ENCODE data around the gene CACNA2D3.

The CACNA2D3 gene

DNA sequence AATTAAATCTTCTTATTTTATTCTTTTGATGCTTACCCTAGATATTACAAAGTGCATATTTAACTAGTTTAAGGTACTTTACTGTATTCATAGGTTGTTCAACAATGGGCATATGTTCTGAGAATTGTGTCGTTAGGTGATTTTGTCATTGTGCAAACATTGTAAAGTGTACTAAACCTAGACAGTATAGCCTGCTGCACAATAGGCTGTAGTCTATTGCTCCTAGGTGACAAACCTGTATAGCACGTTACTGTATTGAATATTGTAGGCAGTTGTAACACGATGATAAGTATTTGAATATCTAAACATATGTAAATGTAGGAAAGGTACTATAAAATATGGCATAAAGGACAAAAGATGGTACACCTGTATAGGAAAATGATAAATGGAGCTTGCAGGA, 100.7 kb downstream of the CACNA2D3 start:
- no peak for DNase-seq

DNA sequence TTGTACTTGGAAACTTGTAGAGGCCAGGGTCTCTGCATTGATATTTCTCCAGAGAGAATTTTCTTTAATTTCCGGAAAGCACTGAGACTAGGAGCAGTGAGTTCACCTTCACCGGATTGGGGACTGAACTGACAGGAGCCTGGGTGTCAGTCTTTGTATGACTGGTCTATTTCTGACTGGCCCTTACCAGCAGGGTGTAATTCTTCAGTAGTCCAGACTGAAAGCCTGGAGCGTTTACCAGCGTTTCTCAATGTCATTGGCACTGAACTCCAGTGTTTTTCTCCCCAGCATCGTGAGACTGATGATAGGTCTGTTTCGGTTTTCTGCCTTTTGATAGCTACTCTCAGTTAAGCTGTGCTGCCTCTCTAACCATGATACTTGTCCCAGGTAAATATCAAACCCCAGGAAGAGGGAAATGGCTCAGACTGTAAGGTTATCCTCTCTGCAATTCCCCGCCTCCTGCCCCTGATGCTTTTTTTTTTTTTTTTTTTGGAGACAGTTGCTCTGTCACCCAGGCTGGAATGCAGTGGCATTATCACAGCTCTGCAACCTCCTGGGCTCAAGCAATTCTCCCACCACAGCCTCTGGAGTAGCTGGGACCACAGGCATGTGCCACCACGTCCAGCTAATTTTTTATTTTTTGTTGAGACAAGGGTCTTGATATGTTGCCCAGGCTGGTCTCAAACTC, 103.6 kb downstream of the CACNA2D3 start:
- DNase-seq: no peak

DNA sequence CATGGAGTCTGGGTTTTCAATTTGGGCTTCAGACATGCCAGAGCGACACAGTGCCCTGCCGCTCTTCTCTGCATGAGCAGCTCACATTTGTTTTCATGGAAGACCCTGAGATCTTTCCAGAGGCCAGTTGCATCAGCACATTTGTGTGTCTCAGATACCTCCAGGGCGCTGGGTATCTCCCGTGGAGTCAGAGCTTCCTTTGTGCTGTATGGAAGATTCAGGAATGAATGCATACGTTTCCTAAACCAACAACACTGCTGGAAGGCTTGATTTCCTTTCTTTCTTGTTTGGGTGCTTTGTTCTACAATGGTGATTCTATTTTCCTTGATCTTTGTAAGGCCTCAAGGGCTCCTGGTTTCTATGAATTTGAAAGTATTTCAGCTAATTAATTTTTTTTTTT, 106.5 kb downstream of the CACNA2D3 start:
- DNase-seq: no peak

DNA sequence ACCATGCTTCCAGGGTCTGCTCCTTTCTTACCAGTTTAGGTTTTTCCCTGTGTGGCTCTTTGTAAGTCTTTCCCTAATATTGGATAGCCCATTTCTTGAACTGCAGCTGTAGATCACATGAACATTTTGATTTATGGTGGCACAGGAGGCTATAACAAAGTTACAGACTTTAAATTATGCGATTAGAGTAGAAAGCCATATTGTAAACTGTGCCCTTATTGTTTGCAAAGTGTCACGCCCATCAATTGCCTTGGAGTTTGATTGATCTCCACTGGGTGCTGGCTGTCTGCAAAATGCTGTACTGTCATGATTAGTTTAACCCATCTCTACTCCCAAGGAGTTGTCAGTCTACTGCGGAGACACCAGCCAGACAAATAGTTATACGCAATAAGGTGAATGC, 110.3 kb downstream of the CACNA2D3 start:
- DNase-seq: no peak

DNA sequence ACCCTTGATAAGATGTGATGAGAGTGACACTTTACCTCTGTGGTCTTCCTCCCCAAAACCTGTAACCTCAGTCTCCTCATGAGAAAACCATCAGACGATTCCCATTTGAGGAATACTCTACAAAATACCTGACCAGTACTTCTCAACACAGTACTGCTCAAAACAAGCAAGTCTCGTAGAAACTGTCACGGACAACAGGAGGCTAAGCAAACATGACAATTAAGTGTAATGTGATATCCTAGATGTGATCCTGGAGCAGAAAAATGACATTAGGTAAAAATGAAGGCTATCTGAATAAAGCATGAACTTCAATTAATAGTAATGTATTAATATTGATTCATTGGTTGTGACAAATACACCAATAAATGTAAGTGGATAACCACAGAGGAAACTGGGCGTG, 113.6 kb downstream of the CACNA2D3 start:
- no peak for DNase-seq

DNA sequence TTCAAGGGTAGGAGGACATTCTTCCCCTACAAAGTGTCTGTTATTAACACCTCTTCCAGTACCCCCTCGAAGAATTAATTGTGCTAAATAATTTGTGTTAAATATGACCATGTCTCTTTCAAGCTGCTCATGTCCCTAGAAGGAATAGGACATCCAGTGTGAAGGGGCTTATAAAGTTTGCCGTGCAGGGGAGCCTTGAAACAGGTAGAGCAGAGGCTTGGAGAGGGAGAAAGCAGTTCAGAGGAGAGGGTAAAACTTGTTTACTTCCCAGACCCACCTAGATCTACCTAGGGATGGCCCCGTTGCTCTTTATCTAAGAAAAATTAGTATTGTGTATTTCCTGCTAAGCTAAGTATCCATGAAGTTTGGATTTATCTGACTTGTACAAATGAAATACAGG, 114.8 kb downstream of the CACNA2D3 start:
- no peak for DNase-seq

DNA sequence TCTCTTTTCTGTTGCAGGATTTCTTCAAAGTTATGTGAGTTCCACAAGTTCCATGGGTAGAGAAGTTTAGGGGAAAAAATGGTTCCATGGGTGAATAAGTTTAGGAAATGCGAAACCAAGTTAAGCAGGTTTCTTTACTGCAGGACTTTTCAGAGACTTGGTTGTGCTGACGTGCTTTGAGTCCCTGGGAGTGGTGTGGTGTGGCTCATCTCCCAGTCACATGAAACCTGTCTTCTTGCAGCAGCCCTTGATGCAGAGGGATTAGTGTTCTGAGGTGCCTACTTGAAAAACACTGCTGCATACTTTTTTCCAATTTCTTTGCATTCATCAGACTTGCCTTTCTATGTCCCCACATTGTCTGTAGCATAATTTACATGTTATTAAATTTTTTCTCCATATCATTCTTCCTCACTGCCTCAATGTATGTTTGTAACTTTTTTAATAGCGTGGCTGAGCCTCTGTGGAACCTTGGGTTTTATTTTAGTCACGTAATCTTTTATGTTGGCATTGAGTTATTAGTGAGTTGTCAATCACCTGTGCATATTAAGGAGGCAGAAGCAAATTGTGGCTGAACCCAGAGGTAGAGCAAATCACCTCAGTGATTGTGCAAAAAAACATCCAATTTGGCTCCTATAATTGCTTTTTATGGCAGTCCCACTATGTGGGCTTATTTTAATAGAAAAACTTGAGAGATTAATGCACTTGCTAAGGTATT, 115.6 kb downstream of the CACNA2D3 start:
- DNase-seq: no peak

DNA sequence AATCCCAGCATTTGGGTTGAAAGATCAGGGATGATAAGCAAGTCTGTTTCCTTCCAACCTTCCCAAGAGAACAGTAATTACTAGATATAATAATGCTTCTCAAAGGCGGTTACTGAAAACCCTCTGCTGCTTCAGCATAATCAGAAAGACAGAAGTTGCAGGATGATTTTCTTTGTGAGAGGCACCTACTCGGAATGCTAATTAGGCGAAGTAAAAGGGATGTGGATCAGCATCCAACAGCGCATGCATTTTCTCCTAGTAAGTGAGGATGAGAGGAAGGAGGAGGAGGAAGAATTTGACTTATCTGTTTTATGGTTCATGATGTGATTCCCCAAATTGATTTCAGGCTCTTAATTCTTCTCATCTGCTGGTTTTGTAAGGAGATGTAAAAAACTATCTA, 118.0 kb downstream of the CACNA2D3 start:
- no peak for DNase-seq

DNA sequence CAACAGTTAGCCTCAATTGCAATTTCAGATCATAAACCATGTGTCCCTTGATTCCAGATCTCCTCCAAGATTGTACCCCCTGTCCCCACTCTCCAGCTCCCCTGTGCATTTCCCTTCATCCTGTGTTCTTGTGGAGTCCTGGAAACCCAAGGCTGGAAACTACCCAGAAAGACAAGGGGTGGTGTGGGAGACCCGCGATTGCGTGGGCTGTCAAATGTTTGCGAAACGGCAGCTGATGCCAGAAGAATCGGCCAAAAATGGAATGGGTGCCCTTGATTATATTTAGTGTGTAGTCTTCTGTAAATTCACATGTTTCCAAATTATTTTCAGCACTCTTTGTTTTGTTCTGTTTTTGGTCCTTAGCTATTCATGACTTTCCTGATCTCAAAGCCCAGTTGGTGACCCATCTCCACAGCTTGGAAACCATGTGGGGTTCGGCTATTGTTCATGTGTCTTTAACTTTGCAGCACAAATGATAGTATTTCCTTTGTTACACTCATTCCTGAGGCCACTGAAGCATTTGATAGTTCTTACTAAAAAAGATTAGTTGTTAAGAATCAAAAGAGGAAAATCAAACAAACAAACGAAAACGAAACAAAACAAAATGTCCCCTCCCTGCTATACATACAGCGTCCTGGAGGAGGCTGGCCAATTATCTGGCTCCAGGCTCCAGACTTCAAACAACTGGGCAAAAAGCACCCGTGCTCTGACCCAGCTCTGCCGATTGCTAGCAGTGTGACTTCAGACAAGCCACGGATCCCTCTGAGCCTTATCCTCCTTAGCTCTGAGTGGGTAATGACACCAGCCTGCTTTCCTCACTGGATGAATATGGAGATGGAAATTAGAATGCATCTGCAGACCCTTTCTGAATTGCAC, 120.9 kb downstream of the CACNA2D3 start:
- DNase-seq: no peak

DNA sequence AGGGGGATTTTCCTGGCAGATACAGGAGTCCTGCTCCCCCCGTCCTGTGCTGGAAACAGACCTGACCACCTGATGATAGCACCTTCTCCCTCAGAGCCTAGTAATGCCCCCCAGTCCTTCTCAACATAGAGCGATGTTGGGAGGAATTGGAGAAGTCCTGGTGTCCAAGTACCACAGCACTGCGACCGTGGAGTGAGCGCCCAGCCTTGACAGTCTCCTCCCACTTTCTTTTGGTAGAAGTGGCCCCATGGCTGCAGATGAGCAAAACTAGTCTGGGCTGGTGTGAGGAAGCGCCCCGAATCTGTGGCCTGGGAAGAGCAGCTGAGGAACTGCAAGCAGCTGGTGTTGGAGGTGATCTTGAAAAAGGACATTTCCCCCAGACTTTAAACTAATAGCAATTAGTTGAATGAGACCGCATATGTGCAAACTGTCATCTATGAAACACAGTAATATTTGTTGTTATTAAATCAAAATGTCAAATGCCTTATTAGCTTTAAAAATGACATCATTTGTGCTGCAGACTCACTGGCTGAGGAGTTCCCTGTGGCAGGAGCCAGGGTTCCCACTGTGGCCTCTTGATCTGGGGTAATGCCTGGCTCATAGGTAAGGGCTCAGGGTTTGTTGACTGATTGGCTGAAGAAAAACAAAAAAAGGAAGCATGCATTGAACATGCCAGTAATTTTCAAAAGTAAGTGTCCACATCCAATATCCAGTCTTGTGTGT, 121.8 kb downstream of the CACNA2D3 start:
- DNase-seq: no peak

DNA sequence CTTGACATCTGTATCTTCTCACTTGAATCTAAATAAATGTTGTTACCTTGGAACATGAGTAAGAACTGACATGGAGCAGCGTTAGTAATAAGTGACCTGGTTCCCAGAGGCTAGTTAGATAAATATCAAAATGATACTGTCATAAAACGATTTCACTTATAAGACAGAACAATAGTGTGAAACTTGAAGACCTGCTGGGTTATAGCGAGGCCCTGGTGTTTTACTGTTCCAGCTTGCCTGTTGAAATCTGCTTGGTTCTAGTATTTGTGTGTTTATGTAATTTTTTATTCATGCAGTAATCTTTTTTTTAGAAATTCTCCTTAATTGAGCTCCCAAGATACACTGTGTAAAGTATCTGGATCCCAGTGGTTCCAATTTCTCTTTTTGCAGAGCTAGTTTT, 129.4 kb downstream of the CACNA2D3 start:
- DNase-seq: no peak

DNA sequence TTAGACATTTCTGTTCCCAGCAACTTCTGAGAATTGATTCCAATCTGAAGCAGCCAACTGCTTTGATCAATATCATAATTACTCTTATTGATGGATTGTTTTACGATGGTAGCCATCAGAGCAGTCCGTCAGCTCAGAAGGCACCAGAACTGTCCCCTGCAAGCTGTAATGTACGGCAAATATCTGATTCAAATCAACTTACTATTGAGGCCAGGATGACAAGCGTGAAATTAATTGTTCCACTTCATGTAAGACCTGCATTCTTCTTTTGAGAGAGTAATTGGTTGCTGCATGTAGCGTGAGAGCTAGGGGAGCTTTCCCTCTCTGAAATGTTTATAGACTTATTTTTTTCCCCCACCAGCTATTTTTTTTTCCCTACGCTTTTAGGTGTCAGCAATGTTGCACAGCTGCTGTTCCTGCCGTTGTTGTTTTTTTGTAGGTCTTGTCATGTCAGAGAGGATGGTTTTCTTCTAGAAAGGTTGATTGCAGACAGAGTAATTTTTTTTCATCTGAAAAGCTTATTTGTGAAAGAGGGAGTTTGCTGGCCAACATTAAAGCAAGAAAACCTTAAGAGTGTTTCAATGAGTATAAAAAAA, 134.9 kb downstream of the CACNA2D3 start:
- no peak for DNase-seq

DNA sequence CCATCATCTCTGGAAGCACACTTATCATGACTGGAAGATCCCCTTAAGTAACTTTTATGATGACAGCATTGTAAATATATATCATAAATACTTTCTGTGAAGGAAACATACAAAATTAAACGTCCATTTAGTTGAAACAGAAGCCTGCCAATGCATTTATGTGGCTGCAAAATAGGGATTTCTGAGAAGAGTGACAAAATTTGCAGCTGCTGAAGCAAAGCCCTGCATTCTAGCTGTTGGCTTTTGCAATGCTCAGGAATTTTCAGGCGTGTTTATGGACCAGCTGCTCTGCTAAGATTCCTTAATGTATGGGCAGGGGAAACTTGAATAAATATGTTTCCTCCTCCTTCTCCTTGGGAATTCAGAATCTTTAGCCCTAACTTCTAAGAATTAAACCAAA, 137.3 kb downstream of the CACNA2D3 start:
- no peak for DNase-seq

DNA sequence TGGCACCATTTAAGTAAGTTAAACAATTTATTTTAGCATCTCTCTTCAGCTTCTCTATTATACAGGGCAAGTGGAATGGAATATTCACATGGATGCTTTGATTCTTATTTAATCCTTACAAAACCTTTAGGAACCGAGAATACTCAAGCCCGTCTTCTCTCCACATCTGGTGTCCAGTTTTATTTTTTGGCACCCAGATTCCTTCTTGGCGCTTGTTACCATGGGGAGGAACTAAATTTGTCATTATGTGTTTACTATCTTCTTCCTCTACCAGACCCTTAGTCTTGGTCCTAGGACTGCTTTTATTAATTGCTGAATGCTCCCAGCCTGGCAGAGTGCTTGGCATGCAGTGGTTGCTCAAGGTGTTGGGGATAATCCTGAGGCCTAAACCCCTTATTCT, 138.8 kb downstream of the CACNA2D3 start:
- no peak for DNase-seq

DNA sequence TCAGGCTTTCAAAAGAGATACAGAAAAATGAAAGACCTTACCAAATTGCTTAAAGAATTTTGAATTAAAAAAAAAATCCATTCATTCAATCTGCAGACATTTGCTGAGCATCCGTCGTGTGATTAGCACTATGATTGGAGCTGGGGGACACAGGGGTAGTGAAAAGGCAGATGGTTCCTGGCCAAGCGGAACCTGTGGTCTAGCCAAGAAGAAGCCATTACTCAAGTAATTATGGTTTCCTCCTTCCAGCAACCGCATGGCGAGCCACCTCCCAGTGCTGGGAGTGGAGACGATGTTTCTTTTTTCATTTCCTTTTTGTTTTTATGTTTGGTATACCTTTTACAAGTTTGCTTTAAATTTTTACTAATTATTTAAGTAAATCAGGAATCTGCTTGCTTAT, 140.2 kb downstream of the CACNA2D3 start:
- peak; percentile 3 for DNase-seq

DNA sequence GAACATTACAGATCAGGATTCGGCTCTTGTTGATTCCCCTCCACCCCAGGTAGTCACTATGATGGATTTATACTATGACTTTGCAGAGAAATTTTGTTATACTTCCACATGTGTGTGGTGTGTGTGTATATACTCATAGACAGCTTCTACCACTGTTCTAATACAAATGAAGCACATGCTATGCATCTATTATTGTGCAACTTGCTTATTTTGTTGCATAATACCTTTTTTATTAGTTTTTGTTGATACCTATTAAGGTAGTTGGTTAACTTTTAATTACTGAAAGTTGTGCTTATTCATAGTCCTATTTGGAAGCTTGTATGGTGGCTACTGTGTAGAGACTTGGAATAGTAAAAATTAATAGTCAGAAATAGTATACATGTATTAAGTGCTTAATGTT, 140.6 kb downstream of the CACNA2D3 start:
- DNase-seq: no peak

DNA sequence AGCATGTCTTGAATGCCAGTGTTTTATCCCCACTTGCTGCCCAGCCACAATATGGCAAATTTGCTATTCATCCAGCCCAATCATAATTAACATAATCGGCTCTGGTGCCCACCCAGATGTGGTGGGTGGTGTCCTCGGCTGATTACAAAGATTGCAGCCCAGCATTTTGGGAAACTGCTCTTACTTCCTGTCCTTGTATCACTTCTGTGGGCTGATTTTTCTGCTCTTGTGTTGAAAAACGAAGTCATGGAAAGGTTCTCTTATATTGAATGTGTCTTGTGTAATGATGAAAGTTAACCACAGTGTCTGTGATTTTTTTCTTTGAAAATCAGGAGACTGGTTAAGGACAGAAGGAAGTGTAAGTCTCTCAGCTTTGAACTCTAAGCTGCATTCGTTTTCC, 141.7 kb downstream of the CACNA2D3 start:
- DNase-seq: peak; percentile 1

DNA sequence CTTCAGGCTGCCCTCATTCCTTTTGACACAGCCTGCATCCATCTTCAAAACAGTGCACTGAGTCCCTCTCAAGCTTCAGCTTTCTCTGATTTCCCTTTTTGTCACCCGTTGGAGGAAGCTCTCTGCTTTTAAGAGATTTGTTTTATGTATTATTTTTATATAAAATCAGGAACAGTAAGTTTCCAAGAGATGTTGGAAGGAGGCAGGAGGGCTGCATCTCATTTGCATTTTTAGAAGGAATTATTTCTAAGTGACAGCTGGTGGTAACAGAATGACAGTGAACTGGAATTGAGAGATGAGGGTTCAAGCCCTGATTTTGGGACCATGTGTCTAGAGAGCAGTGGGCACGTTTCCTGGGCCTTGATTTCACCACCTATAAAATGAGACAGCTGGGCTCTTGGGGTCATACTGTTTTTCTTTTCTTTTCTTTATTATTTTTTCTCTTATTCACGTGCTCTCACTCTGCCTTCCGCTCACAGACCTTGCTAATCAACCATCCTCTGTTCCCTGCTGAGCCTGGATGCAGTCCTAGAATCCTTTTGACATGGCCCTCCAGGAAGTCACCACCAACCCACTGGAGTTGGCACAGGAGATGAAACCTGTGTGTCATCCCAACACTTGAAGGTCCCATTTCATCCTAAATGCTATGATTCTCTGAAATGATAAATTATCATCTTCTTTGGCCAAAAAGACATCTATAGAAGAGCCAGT, 148.6 kb downstream of the CACNA2D3 start:
- DNase-seq: no peak

DNA sequence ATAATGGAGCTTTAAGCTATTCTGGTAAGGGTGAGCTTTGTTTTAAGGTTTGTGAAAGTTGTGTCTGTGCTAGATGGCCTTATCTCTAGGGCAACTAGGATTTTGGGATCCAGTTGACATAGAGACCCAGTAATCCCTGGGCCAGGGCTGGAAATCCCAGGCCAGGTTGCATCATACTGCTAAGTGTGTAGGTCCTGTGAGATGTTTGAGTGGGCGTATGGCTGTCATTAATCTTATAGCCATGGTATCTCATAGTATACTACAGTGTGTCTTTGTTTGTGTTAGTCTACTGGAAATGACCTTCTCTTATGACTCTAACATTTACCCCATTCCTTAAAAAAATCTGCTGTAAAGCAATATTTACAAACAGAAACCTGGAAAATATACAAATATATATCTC, 151.4 kb downstream of the CACNA2D3 start:
- no peak for DNase-seq

DNA sequence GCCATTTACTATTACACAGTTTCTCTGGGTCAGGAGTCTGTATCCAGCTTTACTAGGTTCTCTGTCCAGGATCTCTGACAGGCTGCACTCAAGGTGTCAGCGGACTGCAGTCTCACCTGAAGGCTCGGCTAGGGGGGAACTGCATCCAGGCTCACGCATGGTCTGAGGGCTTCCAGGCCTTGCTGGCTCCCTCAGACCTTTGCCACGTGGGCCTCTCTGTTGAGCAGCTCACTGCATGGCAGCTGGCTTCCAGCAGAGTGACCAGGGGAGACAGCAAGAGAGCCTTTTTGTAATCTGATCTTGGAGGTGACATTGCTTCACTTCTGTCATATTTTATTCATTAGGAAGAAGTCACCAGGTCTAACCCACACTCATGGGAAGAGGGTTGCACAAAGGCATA, 152.3 kb downstream of the CACNA2D3 start:
- no peak for DNase-seq

DNA sequence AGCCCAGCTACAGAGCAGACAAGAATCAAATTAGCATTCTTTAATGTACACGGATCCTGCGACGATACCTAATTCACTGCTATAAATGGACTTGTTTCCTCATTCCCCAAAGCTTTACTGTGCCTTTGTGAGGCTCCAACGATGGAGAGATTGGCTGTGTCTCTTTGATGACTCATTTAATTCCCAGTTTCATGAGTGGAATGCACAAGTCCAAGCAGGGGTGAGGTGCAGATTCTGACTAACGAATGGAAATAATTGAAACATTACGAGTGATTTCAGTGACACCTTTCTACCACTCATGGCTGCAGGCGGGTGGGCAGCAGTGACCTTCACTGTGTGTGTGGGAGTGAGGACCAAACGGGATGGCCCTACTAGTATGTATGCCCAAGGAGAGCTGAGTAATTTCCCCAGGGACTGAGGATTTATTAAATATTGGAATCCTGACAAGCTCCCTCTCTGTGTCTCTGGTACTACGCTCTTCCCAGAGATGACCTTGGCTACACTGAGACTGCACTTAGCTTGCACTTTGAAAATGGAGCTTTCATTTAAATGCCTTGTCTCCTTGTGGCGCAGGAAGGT, 156.7 kb downstream of the CACNA2D3 start:
- DNase-seq: no peak

DNA sequence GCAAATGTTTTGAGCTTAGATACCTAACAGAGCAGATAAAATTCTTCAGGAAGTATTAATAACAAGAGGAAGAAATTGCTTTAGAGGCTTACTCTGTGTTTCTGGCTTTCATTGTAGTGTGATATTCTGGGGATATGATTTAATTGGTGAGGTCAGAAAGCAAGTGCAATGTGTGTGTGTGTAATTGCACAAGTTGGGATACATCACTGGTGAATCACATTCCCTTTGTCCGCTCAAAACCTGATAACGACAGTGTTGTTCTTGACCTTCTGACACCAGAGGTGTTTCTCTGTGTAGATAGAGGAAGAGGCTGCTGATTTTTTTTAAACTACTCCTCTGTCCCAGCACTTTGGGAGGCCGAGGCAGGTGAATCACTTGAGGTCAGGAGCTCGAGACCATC, 161.1 kb downstream of the CACNA2D3 start:
- no peak for DNase-seq
